22Rv1 (cell line): ENCODE measurements around the gene EPYC.

ENCODE experiments used
- ZFX ChIP-seq: fragments of 450-650 bp; IDR thresholded peaks from 2 replicates; pipeline ENCODE4 v1.6.1; 2017; ENCODE audit warnings: antibody characterized with exemption, borderline replicate concordance
- TF ChIP-seq, protein P1 (sequence below): fragments of 450-650 bp; IDR thresholded peaks from 2 replicates; pipeline ENCODE4 v1.5.1; 2017; ENCODE audit warnings: mild to moderate bottlenecking

- TF ChIP-seq, protein P1, sequence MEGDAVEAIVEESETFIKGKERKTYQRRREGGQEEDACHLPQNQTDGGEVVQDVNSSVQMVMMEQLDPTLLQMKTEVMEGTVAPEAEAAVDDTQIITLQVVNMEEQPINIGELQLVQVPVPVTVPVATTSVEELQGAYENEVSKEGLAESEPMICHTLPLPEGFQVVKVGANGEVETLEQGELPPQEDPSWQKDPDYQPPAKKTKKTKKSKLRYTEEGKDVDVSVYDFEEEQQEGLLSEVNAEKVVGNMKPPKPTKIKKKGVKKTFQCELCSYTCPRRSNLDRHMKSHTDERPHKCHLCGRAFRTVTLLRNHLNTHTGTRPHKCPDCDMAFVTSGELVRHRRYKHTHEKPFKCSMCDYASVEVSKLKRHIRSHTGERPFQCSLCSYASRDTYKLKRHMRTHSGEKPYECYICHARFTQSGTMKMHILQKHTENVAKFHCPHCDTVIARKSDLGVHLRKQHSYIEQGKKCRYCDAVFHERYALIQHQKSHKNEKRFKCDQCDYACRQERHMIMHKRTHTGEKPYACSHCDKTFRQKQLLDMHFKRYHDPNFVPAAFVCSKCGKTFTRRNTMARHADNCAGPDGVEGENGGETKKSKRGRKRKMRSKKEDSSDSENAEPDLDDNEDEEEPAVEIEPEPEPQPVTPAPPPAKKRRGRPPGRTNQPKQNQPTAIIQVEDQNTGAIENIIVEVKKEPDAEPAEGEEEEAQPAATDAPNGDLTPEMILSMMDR, result no peak
- TF ChIP-seq ZFX, result no peak
Measured at GRCh38 chr12:91003737-91004136, 1.0 kb downstream of the EPYC start.
